DMS153 treated with DMSO at 0.1 percent for 48 hours (cell line): ENCODE results near the gene CRYGB.
"Not testable (repeated sequence)": the region's sequence is repeated elsewhere in the genome, so short reads cannot be mapped to it uniquely, and the experiment has no call there.

Source experiments
- DNase-seq: peaks from one replicate; lab custom pipeline; 2025; ENCODE audit not compliant: unreplicated experiment; lab: John Stamatoyannopoulos, UW

The CRYGB gene

DNA sequence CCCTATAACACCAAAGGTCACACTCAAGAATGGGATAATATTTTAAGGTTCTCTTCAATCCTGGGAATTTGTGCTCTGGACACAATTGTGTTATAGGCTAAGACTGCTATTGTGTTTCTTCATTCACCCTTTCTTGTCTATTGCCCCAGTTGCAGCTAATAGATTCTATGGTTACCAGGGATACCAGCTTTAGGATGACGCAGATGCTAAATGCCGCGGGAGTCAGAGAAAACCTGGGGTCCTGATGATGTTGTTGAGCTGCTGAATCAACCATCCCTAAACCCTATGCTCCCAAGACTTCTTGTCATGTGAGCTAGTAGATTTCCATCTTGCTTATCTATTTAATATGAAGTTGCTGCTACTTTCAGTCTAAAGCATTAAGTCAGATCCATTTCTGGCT lies 27.0 kb downstream of the CRYGB start:
- DNase-seq: no peak

DNA sequence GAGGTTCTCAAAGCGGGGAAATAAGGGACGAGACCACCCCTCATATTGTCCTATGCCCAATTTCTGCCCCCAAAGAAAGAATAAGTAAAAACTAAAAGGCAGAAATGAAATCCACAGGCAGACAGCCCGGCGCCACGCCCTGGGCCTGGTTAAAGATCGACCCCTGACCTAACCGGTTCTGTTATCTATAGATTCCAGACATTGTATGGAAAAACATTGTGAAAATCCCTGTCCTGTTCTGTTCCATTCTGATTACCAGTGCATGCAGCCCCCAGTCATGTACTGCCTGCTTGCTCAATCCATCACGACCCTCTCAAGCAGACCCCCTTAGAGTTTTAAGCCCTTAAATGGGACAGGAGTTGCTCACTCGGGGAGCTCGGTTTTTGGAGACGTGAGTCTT lies 28.6 kb downstream of the CRYGB start:
- DNase-seq: not testable (repeated sequence)

DNA sequence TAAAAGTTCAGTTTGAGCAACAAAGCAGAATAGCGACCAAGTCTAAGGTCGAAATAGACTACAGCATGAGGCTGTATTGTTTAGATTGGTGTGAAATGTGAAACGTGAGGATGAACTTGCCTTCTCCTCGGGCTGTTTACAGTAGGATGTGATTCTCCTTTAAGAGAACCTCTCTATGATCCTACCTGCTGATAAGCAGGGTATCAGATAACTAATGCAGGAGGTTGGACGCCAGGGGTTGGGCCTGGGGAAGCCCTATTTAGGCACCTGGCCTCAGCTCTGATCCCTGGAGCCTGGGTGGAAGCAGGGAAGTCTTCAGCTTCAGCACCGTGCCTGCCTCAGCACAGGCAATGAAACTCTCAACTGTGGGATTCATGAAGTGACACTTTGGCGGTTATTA lies 33.0 kb downstream of the CRYGB start:
- peak; percentile 31 for DNase-seq

DNA sequence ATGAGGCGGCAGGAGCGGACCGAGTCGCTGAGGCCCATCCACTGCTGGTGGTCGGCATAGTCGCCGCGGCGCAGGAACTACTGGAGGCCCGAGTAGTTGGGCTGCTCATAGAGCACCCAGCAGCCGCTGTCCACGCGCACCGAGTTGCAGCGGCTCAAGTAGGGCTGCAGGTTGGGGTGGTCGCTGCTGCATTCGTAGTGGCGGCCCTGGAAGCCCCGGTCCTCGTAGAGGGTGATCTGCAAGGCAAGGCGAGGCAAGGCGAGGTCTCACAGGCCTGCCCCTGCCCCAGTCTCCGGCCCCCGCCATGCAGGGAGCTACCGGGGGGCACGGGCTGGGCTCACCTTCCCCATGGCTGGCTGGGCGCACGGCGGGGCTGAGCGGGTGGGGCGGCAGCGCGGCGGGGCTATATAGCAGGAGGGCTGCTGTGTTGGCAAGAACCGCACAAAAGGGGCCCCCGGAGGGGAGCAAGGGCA lies 33.6 kb downstream of the CRYGB start:
- not testable (repeated sequence) for DNase-seq

DNA sequence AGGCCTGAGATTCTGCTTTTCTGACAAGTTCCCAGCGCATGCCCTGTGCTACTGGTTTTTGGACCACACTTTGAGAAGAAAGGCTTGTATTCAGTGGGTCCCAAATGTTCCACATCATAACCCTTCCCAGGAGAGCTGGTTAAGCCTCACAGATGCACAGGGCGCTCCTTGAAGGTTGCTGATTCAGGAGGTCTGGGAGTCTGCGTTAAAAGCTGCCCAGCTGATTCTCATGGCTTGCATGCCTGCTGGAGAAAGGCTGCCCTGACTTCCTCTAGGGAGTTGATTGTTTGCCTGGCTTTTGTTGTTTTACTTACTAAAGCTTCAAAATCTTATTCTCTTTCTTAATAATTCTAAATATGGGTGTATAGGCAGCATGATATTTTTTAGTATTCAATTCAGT lies 42.3 kb downstream of the CRYGB start:
- no peak for DNase-seq

DNA sequence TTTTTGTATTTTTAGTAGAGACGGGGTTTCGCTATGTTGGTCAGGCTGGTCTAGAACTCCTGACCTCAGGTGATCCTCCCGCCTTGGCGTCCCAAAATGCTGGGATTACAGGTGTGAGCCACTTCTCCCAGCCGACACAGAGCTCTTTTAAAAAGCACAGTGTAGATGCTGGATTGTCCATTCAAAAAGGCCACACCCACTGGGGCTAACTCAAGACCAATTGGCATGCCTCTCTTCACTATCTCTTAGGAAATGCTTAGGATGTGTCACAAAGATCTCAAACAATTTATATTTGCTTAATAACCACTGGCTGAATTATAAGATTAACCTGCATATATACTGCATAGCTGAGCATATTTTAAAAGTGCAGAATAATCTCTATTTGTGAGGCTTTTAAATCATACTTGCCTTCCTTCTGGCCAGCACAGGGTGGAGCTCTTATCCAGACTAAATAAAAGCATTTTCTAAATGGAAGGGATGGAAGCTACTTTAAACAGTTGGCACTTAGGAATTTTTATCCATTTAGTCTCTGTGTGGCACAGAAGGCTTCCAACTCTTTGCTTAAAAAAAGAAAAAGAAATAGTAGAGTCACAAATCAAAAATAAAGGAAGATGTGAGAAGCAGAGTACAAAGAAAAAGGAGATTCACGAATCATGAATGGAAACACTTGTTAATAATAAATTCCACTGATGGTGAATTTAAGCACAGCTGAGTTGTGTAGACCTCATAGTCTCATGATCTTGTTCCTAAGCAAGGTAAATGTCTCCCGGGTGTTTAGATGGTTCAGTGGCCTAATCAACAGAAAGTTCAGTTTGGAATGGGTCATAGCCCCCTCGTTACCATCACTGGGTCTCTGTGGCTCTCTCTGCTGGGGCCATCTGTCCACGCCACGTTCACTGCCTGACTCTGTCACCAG lies 44.0 kb downstream of the CRYGB start:
- peak; percentile 20 for DNase-seq

DNA sequence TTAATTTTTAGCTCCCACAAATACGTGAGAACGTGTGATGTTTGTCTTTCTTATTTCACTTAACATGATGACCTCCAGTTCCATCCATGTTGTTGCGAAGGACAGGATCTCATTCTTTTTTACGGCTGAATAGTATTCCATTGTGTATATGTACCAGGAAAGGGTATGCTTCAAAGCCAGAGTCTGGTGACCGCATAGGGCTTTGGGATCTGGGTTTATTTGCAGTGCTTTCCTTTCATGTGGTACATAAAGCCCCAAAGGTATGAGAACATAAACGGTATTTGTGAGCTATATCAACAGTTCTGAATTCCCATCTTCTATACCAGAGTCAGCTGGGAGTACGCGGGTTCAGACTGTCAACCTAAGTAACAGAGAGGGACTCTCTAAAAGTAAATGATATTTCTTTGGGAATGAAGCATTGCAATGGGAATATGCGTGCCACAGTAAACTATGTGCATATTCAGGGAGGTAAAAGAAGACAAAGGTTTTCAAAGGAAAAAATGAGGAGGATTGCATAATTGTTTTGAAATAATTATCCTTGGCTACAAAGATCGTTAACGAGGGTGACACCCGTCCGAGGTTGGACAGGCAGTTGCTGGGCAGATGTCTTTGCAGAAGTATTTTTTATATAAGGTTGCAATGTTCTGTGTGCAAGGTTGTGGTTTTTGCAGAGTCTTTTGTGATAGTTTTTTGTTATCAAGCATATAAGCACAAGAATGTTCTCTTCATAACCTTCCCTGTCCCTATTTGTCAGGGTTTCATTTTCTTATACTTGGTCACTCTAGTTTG lies 46.1 kb downstream of the CRYGB start:
- DNase-seq: no peak

DNA sequence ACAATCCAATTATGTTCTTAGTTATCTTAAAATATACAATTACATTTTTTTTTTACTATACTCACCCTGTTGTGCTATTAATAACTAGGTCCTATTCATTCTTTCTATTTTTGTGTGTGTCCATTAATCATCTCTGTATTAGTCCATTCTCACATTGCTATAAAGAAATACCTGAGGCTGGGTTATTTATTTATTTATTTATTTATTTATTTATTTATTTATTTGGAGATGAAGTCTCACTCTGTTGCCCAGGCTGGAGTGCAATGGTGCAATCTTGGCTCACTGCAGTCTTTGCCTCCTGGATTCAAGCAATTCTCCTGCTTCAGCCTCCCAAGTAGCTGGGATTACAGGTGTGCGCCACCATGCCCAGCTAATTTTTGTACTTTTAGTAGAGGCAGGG lies 47.3 kb downstream of the CRYGB start:
- DNase-seq: not testable (repeated sequence)

DNA sequence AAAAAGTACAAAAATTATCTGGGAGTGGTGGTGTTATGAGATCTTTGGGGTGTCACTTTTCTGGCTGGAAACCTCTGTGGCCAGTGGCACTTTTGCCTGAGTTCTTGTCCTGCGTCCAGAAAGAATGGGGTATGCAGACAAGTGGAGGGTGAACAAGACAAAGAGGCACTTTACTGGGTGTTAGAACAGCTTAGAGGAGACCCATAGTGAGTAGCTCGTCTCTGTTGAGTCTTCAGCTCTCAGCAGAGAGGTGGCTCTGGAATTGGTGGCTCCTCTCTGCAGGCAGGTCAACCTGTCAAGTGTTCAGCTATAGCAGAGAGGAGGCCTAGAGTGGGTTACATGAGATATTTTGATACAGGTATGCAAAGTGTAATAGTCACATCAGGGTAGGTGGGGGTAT lies 47.7 kb downstream of the CRYGB start:
- DNase-seq: no peak

DNA sequence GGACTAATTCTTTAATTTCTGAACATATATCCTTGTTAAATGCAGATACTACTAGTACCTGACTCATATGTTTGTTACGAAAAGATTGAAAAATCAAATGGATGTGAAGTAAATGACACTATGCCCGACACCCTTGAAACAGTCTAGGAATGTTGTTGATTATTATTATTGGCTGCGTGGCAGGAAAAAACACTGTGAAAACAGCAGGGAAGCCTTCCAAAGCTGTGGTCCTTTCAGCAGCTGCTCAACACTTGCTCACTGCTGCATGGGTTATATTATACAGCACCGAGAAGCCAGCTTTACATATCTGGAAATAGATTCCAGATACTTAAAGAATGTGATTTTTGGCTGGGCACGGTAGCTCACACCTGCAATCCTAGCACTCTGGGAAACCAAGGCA lies 48.2 kb downstream of the CRYGB start:
- DNase-seq: no peak

DNA sequence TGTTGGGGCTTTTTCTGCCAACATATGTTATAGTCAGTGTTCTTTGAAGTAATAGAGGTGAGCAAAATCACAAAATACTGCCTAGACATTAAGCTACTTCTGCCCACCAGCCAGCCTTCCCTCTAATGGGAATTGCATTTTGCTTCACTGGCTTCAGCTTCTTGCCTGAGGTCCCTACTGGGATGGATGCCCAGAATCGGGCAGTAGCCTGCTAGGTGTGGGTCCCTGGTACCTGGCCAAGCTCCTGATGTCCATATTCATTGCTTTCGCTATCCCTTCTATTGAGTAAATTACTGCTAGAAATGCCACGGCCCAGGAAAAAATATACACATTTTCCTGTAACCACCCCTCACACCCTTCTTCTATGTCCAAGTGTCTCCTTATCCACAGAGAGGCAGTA lies 48.6 kb downstream of the CRYGB start:
- DNase-seq: no peak

DNA sequence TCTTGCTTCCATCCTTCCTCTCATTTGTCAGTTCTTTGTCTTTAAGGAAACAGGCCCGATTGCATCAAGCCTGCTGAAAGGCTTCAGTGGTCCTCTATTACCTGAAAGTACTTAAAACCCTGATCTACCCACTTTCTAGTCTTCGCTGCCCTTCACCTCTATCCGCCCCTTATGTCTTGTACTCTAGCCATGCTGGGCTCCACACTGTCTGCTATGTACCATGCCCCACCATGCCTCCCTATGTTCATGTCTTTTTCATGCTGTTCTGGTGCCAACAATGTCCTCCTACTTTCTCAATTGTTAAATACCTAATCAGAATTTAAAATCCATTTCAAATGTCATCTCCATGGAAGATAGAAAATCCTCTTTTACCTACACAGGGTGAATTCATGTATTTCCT lies 49.9 kb downstream of the CRYGB start:
- DNase-seq: no peak

DNA sequence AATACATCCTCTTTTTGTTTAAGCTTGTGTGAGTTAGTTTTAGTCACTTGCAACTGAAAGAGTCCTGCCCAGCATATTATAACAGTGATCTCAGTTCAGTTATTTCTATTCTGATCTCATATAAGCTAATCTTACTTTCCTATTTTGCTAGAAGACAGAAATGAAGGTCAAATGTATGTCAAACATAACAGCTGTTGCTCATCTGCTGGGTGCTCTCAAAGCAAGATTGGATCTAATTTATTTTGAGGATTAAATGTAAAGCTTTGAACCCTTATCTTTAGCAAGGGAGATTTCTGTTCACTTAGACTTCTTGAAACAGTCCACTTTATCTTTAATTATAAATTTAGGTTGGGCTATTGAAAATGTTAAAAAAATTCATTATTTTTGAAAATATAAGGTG lies 52.8 kb downstream of the CRYGB start:
- DNase-seq: no peak
